ENCODE measurements around the gene SLC35A4. TPM values are rescaled to one million over a fixed set of nuclear protein-coding genes. Genes with fewer than 3 reads are reported as not detected.
"Not testable (repeated sequence)": the region's sequence is repeated elsewhere in the genome, so short reads cannot be mapped to it uniquely, and the experiment has no call there.

Gene SLC35A4
- total RNA-seq, 1 donor from 2014 or later: 20.7 TPM

DNA sequence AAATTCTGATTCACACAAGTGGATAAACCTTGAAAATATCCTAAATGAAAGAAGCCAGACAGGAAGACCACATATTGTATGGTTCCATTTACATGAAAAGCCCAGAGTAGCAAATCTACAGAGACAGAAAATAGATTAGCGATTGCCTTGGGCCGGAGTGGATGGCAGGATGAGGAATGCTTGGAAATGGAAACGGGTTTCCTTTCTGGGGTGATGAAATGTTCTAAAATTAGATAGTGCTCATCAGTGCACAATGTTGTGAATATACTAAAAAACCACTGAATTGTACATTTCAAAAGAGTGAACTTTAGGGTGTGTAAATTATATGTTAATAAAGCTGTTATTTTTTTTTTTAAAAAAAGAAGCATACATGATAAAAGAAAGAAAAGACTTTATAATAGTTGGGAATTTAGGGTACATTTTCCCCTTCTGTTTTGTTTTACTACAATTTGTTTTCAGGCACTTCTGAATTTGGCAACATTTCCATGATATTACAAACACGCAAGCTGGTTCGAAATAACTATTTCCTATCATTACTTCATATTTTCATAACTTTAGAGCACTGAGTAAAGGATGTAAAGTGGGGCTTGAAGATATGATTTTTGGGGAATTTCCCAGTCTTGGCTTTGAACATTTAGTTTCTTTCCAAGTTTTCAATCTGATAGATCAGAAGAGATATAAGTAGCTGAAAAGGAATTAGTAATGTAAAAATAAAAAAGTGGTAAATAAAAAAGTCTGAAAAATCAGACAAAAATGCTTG lies 23.9 kb downstream of the SLC35A4 start:
- H3K27ac ChIP-seq: no peak overlapping the region
- H3K36me3 Mint-ChIP-seq: no peaks in the 10 kb centered on the region

DNA sequence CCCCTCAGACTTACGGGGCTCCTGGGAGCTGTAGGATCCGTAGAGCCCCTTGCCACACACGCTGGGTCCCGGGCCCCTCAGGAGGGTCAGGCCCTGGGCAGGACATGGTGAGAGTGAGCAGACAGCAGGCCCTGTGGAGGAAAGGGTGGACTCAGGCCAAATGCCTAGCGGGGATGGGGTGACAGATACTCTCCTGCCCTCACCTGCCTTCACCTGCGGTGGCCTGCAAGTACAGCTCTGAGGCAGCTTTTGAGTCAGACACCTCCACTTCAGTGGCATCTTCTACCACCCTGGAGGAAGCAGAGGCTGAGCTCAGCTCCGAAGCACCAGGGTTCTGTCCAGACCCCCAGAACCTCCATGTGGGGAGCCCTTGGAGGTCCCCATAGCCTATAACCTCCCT lies 26.2 kb downstream of the SLC35A4 start:
- Histone ChIP-seq H3F3A (ENCODE audit: low read depth) (no peaks in the 10 kb centered on the region), H3K79me2 (ENCODE audit: low read depth) (no peaks in the 10 kb centered on the region), H3K36me3 (no peaks in the 10 kb centered on the region), H3K4me2 (no peak overlapping the region), H3K9ac (no peak overlapping the region), H3K27ac (no peak overlapping the region), H3K9me3 (ENCODE audit: low read depth) (no peaks in the 10 kb centered on the region), H4K20me1 (ENCODE audit: low read depth) (no peaks in the 10 kb centered on the region), H2AFZ (replicated peaks) (no peak overlapping the region), H3K4me3 (no peak overlapping the region), H3K27me3 (no peaks in the 10 kb centered on the region), H3K4me1 (no peaks in the 10 kb centered on the region)
- H3K4me3 Mint-ChIP-seq: no peak overlapping the region
- TF ChIP-seq EZH2phosphoT487 (IDR thresholded peaks at IDR 0.05): no peak
- TF ChIP-seq, protein P1, sequence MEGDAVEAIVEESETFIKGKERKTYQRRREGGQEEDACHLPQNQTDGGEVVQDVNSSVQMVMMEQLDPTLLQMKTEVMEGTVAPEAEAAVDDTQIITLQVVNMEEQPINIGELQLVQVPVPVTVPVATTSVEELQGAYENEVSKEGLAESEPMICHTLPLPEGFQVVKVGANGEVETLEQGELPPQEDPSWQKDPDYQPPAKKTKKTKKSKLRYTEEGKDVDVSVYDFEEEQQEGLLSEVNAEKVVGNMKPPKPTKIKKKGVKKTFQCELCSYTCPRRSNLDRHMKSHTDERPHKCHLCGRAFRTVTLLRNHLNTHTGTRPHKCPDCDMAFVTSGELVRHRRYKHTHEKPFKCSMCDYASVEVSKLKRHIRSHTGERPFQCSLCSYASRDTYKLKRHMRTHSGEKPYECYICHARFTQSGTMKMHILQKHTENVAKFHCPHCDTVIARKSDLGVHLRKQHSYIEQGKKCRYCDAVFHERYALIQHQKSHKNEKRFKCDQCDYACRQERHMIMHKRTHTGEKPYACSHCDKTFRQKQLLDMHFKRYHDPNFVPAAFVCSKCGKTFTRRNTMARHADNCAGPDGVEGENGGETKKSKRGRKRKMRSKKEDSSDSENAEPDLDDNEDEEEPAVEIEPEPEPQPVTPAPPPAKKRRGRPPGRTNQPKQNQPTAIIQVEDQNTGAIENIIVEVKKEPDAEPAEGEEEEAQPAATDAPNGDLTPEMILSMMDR (IDR thresholded peaks at IDR 0.05): no peak
- TF ChIP-seq EZH2 (IDR thresholded peaks at IDR 0.05): no peak
- no peaks in the 10 kb centered on the region for H3K36me3 Mint-ChIP-seq
- H3K27me3 Mint-ChIP-seq (ENCODE audit: insufficient read depth, low read depth): peaks cover 4% of the 10 kb centered on the region
- no peak overlapping the region for H3K27ac Mint-ChIP-seq
- H3K9me3 Mint-ChIP-seq: no peaks in the 10 kb centered on the region
- no peak for DNase-seq (ENCODE audit: low spot score)
- no peaks in the 10 kb centered on the region for H3K4me1 Mint-ChIP-seq

More for the DNA sequence above, 23.9 kb downstream of the SLC35A4 start:
- no peaks in the 10 kb centered on the region for H4K20me1 ChIP-seq (ENCODE audit: low read depth)
- H3K9ac ChIP-seq: no peak overlapping the region
- H3K4me3 Mint-ChIP-seq: no peak overlapping the region
- H3K9me3 Mint-ChIP-seq: peaks cover under 1% of the 10 kb centered on the region
- H3K4me1 ChIP-seq: no peaks in the 10 kb centered on the region
- TF ChIP-seq EZH2 (IDR thresholded peaks at IDR 0.05): no peak
- no peak for TF ChIP-seq EZH2phosphoT487 (IDR thresholded peaks at IDR 0.05)
- TF ChIP-seq, protein P1 (IDR thresholded peaks at IDR 0.05): no peak
- no peak for DNase-seq (ENCODE audit: low spot score)
- no peak overlapping the region for H3K4me2 ChIP-seq
- no peaks in the 10 kb centered on the region for H3K4me1 Mint-ChIP-seq
- no peaks in the 10 kb centered on the region for H3K9me3 ChIP-seq (ENCODE audit: low read depth)
- H3K27me3 ChIP-seq: no peaks in the 10 kb centered on the region
- no peaks in the 10 kb centered on the region for H3K36me3 ChIP-seq
- H3K27ac Mint-ChIP-seq: no peak overlapping the region
- no peak overlapping the region for H2AFZ ChIP-seq (replicated peaks)
- no peak overlapping the region for H3K4me3 ChIP-seq
- H3K79me2 ChIP-seq (ENCODE audit: low read depth): no peaks in the 10 kb centered on the region
- H3K27me3 Mint-ChIP-seq (ENCODE audit: insufficient read depth, low read depth): peaks cover 4% of the 10 kb centered on the region
- H3F3A ChIP-seq (ENCODE audit: low read depth): no peaks in the 10 kb centered on the region

DNA sequence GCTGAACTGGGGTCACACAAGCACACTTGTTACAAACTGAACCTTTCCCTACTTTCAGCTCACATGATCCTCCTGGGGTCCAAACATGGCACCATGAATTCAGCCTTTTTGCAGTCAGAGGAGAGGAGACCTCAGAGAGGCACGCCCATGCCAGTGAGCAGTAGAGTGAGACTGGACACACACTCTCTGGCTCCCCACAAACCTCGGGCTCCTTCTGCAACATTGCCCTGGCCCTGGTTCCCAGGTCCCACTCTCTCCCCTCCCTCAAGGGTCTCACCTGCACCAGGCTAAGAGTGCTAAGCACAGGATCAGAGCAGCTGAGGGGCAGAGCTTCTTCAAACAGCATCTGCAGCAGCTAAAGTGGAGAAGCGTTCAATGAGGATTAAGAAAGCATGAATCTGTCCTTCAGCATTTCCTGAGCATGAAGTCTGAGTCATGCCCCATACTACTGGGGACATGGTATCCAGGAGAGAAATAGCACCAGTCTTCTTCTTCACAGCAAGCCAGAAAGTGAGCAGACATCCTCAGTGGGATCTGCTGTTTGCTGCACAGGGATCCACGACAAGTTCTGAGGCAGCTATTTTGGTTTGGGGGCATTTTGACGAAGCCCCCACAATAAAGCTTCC lies 27.2 kb downstream of the SLC35A4 start:
- H3K4me2 ChIP-seq: no peak overlapping the region
- no peaks in the 10 kb centered on the region for H3K27me3 ChIP-seq
- H3F3A ChIP-seq (ENCODE audit: low read depth): no peaks in the 10 kb centered on the region
- Mint-ChIP-seq H3K4me3 (no peak overlapping the region), H3K27me3 (ENCODE audit: insufficient read depth, low read depth) (peaks cover 4% of the 10 kb centered on the region), H3K36me3 (no peaks in the 10 kb centered on the region), H3K27ac (no peak overlapping the region), H3K9me3 (no peaks in the 10 kb centered on the region), H3K4me1 (no peaks in the 10 kb centered on the region)
- TF ChIP-seq EZH2 (IDR thresholded peaks at IDR 0.05): no peak
- TF ChIP-seq EZH2phosphoT487 (IDR thresholded peaks at IDR 0.05): no peak
- TF ChIP-seq, protein P1 (IDR thresholded peaks at IDR 0.05): no peak
- H4K20me1 ChIP-seq (ENCODE audit: low read depth): no peaks in the 10 kb centered on the region
- H3K36me3 ChIP-seq: no peaks in the 10 kb centered on the region
- no peaks in the 10 kb centered on the region for H3K4me1 ChIP-seq
- H3K4me3 ChIP-seq: no peak overlapping the region
- no peak overlapping the region for H3K27ac ChIP-seq
- no peaks in the 10 kb centered on the region for H3K79me2 ChIP-seq (ENCODE audit: low read depth)
- DNase-seq (ENCODE audit: low spot score): no peak
- H2AFZ ChIP-seq (replicated peaks): no peak overlapping the region
- no peaks in the 10 kb centered on the region for H3K9me3 ChIP-seq (ENCODE audit: low read depth)
- H3K9ac ChIP-seq: no peak overlapping the region

DNA sequence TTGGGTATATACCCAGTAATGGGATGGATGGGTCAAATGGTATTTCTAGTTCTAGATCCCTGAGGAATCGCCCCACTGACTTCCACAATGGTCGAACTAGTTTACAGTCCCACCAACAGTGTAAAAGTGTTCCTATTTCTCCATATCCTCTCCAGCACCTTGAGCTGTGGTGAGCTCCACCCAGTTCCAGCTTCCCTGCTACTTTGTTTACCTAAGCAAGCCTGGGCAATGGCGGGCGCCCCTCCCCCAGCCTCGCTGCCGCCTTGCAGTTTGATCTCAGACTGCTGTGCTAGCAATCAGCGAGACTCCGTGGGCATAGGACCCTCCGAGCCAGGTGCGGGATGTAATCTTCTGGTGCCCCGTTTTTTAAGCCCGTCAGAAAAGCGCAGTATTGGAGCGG lies 28.4 kb downstream of the SLC35A4 start:
- not testable (repeated sequence) for H3K4me3 Mint-ChIP-seq; H3K9me3 Mint-ChIP-seq; H3K9me3 ChIP-seq (ENCODE audit: low read depth); H3K4me2 ChIP-seq; H3K4me1 Mint-ChIP-seq; H3K27ac ChIP-seq; H3K4me1 ChIP-seq; H3K27me3 Mint-ChIP-seq (ENCODE audit: insufficient read depth, low read depth); H3F3A ChIP-seq (ENCODE audit: low read depth); DNase-seq (ENCODE audit: low spot score); H3K27me3 ChIP-seq; H3K79me2 ChIP-seq (ENCODE audit: low read depth); H2AFZ ChIP-seq (replicated peaks); H4K20me1 ChIP-seq (ENCODE audit: low read depth); H3K36me3 ChIP-seq; H3K36me3 Mint-ChIP-seq; H3K9ac ChIP-seq; H3K4me3 ChIP-seq; H3K27ac Mint-ChIP-seq

All from neural progenitor cell (in vitro differentiated cells).